GM12878 (cell line): ENCODE results near the gene GPATCH2L. TPM values are rescaled to one million over a fixed set of nuclear protein-coding genes. Genes with fewer than 3 reads are reported as not detected.

Source experiments
- ATAC-seq: fragments of 200-7000 bp; cut with Tn5 transposase; 3 replicates; pipeline ENCODE4 v1.9.1; 2020; ENCODE audit warnings: mild to moderate bottlenecking, moderate library complexity
- BruUV-seq: library from RNA; stranded (reverse); fragments of 400-500 nt; replicated peaks from 2 replicates; lab custom pipeline; 2021; lab: Mats Ljungman, UMichigan
- CTCF ChIA-PET: fragments of 300-600 bp; sonication (Branson Sonifier 250); formaldehyde crosslinking; extraction: SDS; loops from one replicate; lab custom pipeline; 2021; ENCODE audit warnings: inconsistent platforms; lab: Yijun Ruan, JAX
- POLR2A ChIA-PET: fragments of 350-600 bp; formaldehyde crosslinking; extraction: SDS; loops from one replicate; lab custom pipeline; 2021; ENCODE audit warnings: inconsistent platforms; lab: Charles Lee
- RAD21 ChIA-PET: fragments of 300-600 bp; sonication (Branson Sonifier 250); formaldehyde crosslinking; loops from one replicate; lab custom pipeline; 2023; ENCODE audit warnings: antibody characterized with exemption; ENCODE audit not compliant: unreplicated experiment; lab: Charles Lee
- SMC1A ChIA-PET: fragments of 300-600 bp; sonication (Branson Sonifier 250); formaldehyde crosslinking; loops from one replicate; lab custom pipeline; 2023; ENCODE audit not compliant: unreplicated experiment, uncharacterized antibody; lab: Charles Lee
- DNase-seq: peaks from one replicate; pipeline ENCODE4 v3.0.0-alpha.2; 2011; ENCODE audit warnings: low read depth, low spot score
- FAIRE-seq: peaks from 3 replicates; lab custom pipeline; 2011; peaks lifted over from hg19 to GRCh38; lab: Jason Lieb, UNC
- H2AFZ ChIP-seq: 2 replicates; pipeline ENCODE4 v1.6.0; 2011; ENCODE audit warnings: low read depth, low read length, control low read depth; ENCODE audit not compliant: control insufficient read depth
- H3K27ac ChIP-seq: 2 replicates; pipeline ENCODE4 v1.5.1; 2011; ENCODE audit warnings: control low read depth; ENCODE audit not compliant: control insufficient read depth, insufficient read depth
- H3K27me3 ChIP-seq, 2 experiments: replicated peaks in 1 of 2; 2 replicates each; pipeline versions ENCODE4 v1.6.0 to v1.6.1; 2011; ENCODE audit warnings: low read length in 1 of 2; ENCODE audit not compliant: control insufficient read depth in 2 of 2, insufficient read depth in 2 of 2
- H3K36me3 ChIP-seq, 2 experiments: 2 replicates each; pipeline ENCODE4 v1.5.1; 2011; ENCODE audit warnings: low read length in 1 of 2; ENCODE audit not compliant: control insufficient read depth in 2 of 2, insufficient read depth in 2 of 2
- H3K4me1 ChIP-seq: 2 replicates; pipeline ENCODE4 v1.6.1; 2011; ENCODE audit warnings: mild to moderate bottlenecking, low read length, moderate library complexity, mixed read lengths; ENCODE audit not compliant: control insufficient read depth, insufficient read depth
- H3K4me2 ChIP-seq: 2 replicates; pipeline ENCODE4 v1.6.0; 2011; ENCODE audit warnings: control low read depth; ENCODE audit not compliant: control insufficient read depth, insufficient read depth
- H3K4me3 ChIP-seq: fragments of 200-600 bp; sonication (generic); 2 replicates; pipeline ENCODE4 v1.5.1; 2016
- H3K79me2 ChIP-seq: 2 replicates; pipeline ENCODE4 v1.6.0; 2011; ENCODE audit warnings: low read length; ENCODE audit not compliant: control insufficient read depth, insufficient read depth
- H3K9ac ChIP-seq: 2 replicates; pipeline ENCODE4 v1.8.0; 2011; ENCODE audit warnings: low read length, control low read depth, mixed read lengths; ENCODE audit not compliant: control insufficient read depth, insufficient read depth
- H3K9me3 ChIP-seq: replicated peaks from 3 replicates; pipeline ENCODE4 v1.5.1; 2011; ENCODE audit warnings: mild to moderate bottlenecking, low read length; ENCODE audit not compliant: control insufficient read depth, insufficient read depth
- H4K20me1 ChIP-seq: 2 replicates; pipeline ENCODE4 v1.6.0; 2011; ENCODE audit not compliant: control insufficient read depth, insufficient read depth
- DPF2 ChIP-seq: fragments of 450-650 bp; IDR thresholded peaks from 2 replicates; pipeline ENCODE4 v1.6.1; 2017; ENCODE audit warnings: mild to moderate bottlenecking
- MLLT1 ChIP-seq: fragments of 450-650 bp; IDR thresholded peaks from 2 replicates; pipeline ENCODE4 v1.6.1; 2016; ENCODE audit warnings: mild to moderate bottlenecking
- MXI1 ChIP-seq: fragments of 150-350 bp; IDR thresholded peaks from 2 replicates; pipeline ENCODE4 v1.6.1; 2011; ENCODE audit warnings: low read depth, mild to moderate bottlenecking, inconsistent platforms, low read length, improper control_type of control experiment
- SKIL ChIP-seq: fragments of 450-650 bp; IDR thresholded peaks from 2 replicates; pipeline ENCODE4 v1.6.1; 2017; ENCODE audit warnings: mild to moderate bottlenecking, low read depth, inconsistent platforms; ENCODE audit not compliant: poor library complexity, severe bottlenecking
- WGBS: methylation state at CpG from one replicate; pipeline ENCODE4 v1.1.6; 2016; ENCODE audit warnings: low lambda C conversion rate; ENCODE audit not compliant: insufficient replicate concordance, insufficient coverage; ENCODE audit errors: missing lambda C conversion rate; 5-methylcytosine and 5-hydroxymethylcytosine counted together
- in situ Hi-C: fragments of 300-500 bp; cut with MboI; formaldehyde crosslinking; loops from 9 replicates; pipeline ENCODE4 v1.14.3; 2018; ENCODE audit warnings: mixed read lengths
- intact Hi-C: fragments of 100-400 bp; cut with micrococcal nuclease; formaldehyde crosslinking; loops from one replicate; pipeline ENCODE4 v1.14.2; 2022; ENCODE audit not compliant: unreplicated experiment
- polyA plus RNA-seq, 11 experiments: library from polyadenylated mRNA; depleted of rRNA in 4 of 11; unstranded in 6 of 11; stranded (reverse) in 5 of 11; fragments of >200 nt; fragmentation: Nextera tagmentation in 4 of 11; fragmentation: Illumina TruSeq in 1 of 11; extraction: Ambion mirVana in 4 of 11; extraction: Trizol in 1 of 11; gene quantifications; 1 replicate in 1 of 11; 2 replicates in 10 of 11; pipeline versions ENCODE4 v1.2.1 to v1.2.3, GENCODE V29; 2011 to 2016; ENCODE audit warnings: inconsistent platforms in 2 of 11, missing spikeins in 2 of 11, low read depth in 1 of 11
- total RNA-seq, 4 experiments: library from RNA; depleted of rRNA in 3 of 4; stranded (reverse); fragments of >200 nt in 3 of 4; fragmentation: Illumina TruSeq in 1 of 4; extraction: Trizol in 1 of 4; gene quantifications; 2 replicates each; pipeline versions ENCODE4 v1.2.1 to v1.2.3, GENCODE V29; 2013 to 2021

Gene GPATCH2L
- total and polyA plus RNA-seq, 10 of the 15 experiments (the other 5 are each of a cell fraction or from before 2014, with no cell fraction given), result 9.1 to 50.9 (median 24.4) TPM

GRCh38 chr14:76153919-76154318, 2.2 kb downstream of the GPATCH2L start:
- no peak for TF ChIP-seq DPF2
- 0 out of 2 replicates have a peak, but pooled peaks have one; percentile 45 for TF ChIP-seq MXI1
- RAD21 ChIA-PET, result interaction anchor here (0.6 to 5.1 kb wide), 6 partner anchors 8 to 199 kb away, joined by 3 to 38 read pairs (median 6); no protein-coding TSS in a partner anchor
- H3K9me3 ChIP-seq, result peaks cover 7% of the 10 kb centered on the region; the same call in 2 of the 3 replicates
- H3K9ac ChIP-seq, result peak overlapping the region; percentile 15; the same call in 1 of the 2 replicates
- H3K79me2 ChIP-seq, result peaks cover 70% of the 10 kb centered on the region
- 45% methylated on average over 1 of the region's 1 CpG for WGBS
- SMC1A ChIA-PET, result interaction anchor here (1.0 to 9.7 kb wide), 6 partner anchors 8 to 49 kb away, joined by 4 to 116 read pairs (median 22); no protein-coding TSS in a partner anchor
- peak overlapping the region; percentile 82 for H3K4me2 ChIP-seq
- no peak overlapping the region for H2AFZ ChIP-seq
- no peaks in the 10 kb centered on the region for H4K20me1 ChIP-seq
- peak overlapping the region; percentile 54; the same call in 1 of the 2 replicates for H3K27ac ChIP-seq
- BruUV-seq, result no TSS peak
- in situ Hi-C loops (no loop called here), intact Hi-C loops (loop anchor here (2.0 to 10.0 kb wide), 2 partner anchors 33 to 201 kb away; no protein-coding TSS in a partner anchor)
- no peaks in the 10 kb centered on the region for H3K27me3 ChIP-seq
- peaks cover 0 to 16% of the 10 kb centered on the region in 2 experiments; a peak in 2 of 4 replicates for H3K36me3 ChIP-seq
- no peak for DNase-seq
- CTCF ChIA-PET, result interaction anchor here (0.6 to 5.1 kb wide), 7 partner anchors 12 to 199 kb away, joined by 3 to 34 read pairs (median 4); no protein-coding TSS in a partner anchor
- H3K4me3 ChIP-seq, result peak overlapping the region; percentile 98
- POLR2A ChIA-PET, result interaction anchor here (0.5 to 2.1 kb wide), 5 partner anchors 8 to 158 kb away, joined by 3 to 20 read pairs (median 3); no protein-coding TSS in a partner anchor
- ATAC-seq, result no peak
- peaks cover 6% of the 10 kb centered on the region; the same call in 1 of the 2 replicates for H3K4me1 ChIP-seq
- FAIRE-seq, result no peak

- Histone ChIP-seq H2AFZ (no peak overlapping the region), H3K4me2 (peak overlapping the region; percentile 82), H3K9ac (peak overlapping the region; percentile 15; the same call in 1 of the 2 replicates), H3K27ac (0 out of 2 replicates have a peak overlapping the region, but pooled peaks have one; percentile 37), H3K79me2 (peaks cover 77% of the 10 kb centered on the region), H4K20me1 (no peaks in the 10 kb centered on the region), H3K27me3 (no peaks in the 10 kb centered on the region), H3K4me3 (peak overlapping the region; percentile 98), H3K4me1 (peaks cover 6% of the 10 kb centered on the region; the same call in 1 of the 2 replicates), H3K36me3 (peaks cover 1 to 23% of the 10 kb centered on the region in 2 experiments; a peak in 2 of 4 replicates), H3K9me3 (peaks cover 10% of the 10 kb centered on the region; the same call in 2 of the 3 replicates)
- 97% methylated on average over 11 of the region's 11 CpGs for WGBS
- POLR2A ChIA-PET, result interaction anchor here (1.1 to 1.4 kb wide), 2 partner anchors 28 to 43 kb away, joined by 3 read pairs; no protein-coding TSS in a partner anchor
- intact Hi-C loops (loop anchor here (5.0 to 10.0 kb wide), 2 partner anchors 102 to 200 kb away; no protein-coding TSS in a partner anchor), in situ Hi-C loops (no loop called here)
- SMC1A ChIA-PET, result interaction anchor here (0.6 to 9.7 kb wide), 7 partner anchors 11 to 198 kb away, joined by 3 to 116 read pairs (median 5); no protein-coding TSS in a partner anchor
- no peak for DNase-seq
- peak; percentile 35 for FAIRE-seq
- RAD21 ChIA-PET, result interaction anchor here (0.6 to 5.1 kb wide), 7 partner anchors 27 to 198 kb away, joined by 3 to 38 read pairs (median 8); no protein-coding TSS in a partner anchor
- no TSS peak for BruUV-seq
- ATAC-seq, result no peak
- CTCF ChIA-PET, result interaction anchor here (0.6 to 5.1 kb wide), 4 partner anchors 12 to 198 kb away, joined by 3 to 38 read pairs (median 19); no protein-coding TSS in a partner anchor
- peak; percentile 98 for TF ChIP-seq MLLT1
- TF ChIP-seq SKIL, result no peak
These were observed 2.9 kb downstream of the GPATCH2L start for GRCh38 chr14:76154539-76155126.
